WTC11 (cell line): ENCODE measurements around the gene SLTM. TPM values are rescaled to one million over a fixed set of nuclear protein-coding genes. Genes with fewer than 3 reads are reported as not detected.
"Not testable (repeated sequence)": the region's sequence is repeated elsewhere in the genome, so short reads cannot be mapped to it uniquely, and the experiment has no call there.

Source experiments
- ATAC-seq: fragments of 200-7000 bp; cut with Tn5 transposase; 2 replicates; pipeline ENCODE4 v1.10.0; 2021; ENCODE audit warnings: mild to moderate bottlenecking, moderate library complexity
- CTCF ChIA-PET: fragments of 300-600 bp; sonication (Branson Sonifier 250); formaldehyde crosslinking; loops from one replicate; lab custom pipeline; 2021; ENCODE audit warnings: antibody characterized with exemption; lab: Charles Lee
- POLR2A ChIA-PET: fragments of 350-600 bp; sonication (Branson Sonifier 250); formaldehyde crosslinking; loops from one replicate; lab custom pipeline; 2021; ENCODE audit warnings: antibody characterized with exemption; lab: Charles Lee
- DNase-seq: peaks from one replicate; pipeline ENCODE4 v3.0.0; 2021; ENCODE audit warnings: low spot score
- H3K27ac Mint-ChIP-seq: 2 replicates; pipeline ENCODE4 v1.8.0; 2021; ENCODE audit warnings: mixed read lengths
- H3K27me3 Mint-ChIP-seq: 2 replicates; pipeline ENCODE4 v1.8.0; 2021; ENCODE audit warnings: low read depth, mild to moderate bottlenecking, moderate library complexity, mixed read lengths
- H3K36me3 Mint-ChIP-seq: 2 replicates; pipeline ENCODE4 v1.8.0; 2021; ENCODE audit warnings: mixed read lengths
- H3K4me1 Mint-ChIP-seq: 2 replicates; pipeline ENCODE4 v1.8.0; 2022; ENCODE audit warnings: mixed read lengths
- H3K4me3 Mint-ChIP-seq: 2 replicates; pipeline ENCODE4 v1.8.0; 2021; ENCODE audit warnings: mild to moderate bottlenecking, moderate library complexity, mixed read lengths
- H3K9me3 Mint-ChIP-seq: 2 replicates; pipeline ENCODE4 v1.8.0; 2021; ENCODE audit warnings: mixed read lengths
- ARID4B ChIP-seq: sonication (generic); formaldehyde crosslinking; IDR thresholded peaks from 2 replicates; pipeline ENCODE4 v1.8.0; 2023; ENCODE audit warnings: missing genetic modification reagents, mild to moderate bottlenecking, borderline replicate concordance
- CREM ChIP-seq: sonication (generic); formaldehyde crosslinking; IDR thresholded peaks from 2 replicates; pipeline ENCODE4 v1.8.1; 2022; ENCODE audit warnings: mild to moderate bottlenecking, missing genetic modification reagents, moderate library complexity
- GABPB1 ChIP-seq: sonication (generic); formaldehyde crosslinking; IDR thresholded peaks from 2 replicates; pipeline ENCODE4 v1.8.1; 2023; ENCODE audit warnings: mild to moderate bottlenecking, missing genetic modification reagents
- MYBL2 ChIP-seq: sonication (generic); formaldehyde crosslinking; IDR thresholded peaks from 2 replicates; pipeline ENCODE4 v1.8.1; 2023; ENCODE audit warnings: mild to moderate bottlenecking, moderate library complexity, missing genetic modification reagents
- SMAD3 ChIP-seq: sonication (generic); formaldehyde crosslinking; IDR thresholded peaks from 2 replicates; pipeline ENCODE4 v1.8.0; 2022; ENCODE audit warnings: missing genetic modification reagents, mild to moderate bottlenecking, borderline replicate concordance
- ZNF138 ChIP-seq: sonication (generic); formaldehyde crosslinking; conservative IDR thresholded peaks from 2 replicates; pipeline ENCODE4 v1.8.1; 2022; ENCODE audit warnings: mild to moderate bottlenecking, moderate library complexity, missing genetic modification reagents
- ZNF317 ChIP-seq: sonication (generic); formaldehyde crosslinking; IDR thresholded peaks from 2 replicates; pipeline ENCODE4 v1.8.1; 2023; ENCODE audit warnings: low read depth, mild to moderate bottlenecking, moderate library complexity, missing genetic modification reagents, borderline replicate concordance
- ZSCAN18 ChIP-seq: fragments of 250-450 bp; sonication (Bioruptor Pico); IDR thresholded peaks from 2 replicates; pipeline ENCODE4 v2.1.2; 2022; ENCODE audit warnings: mild to moderate bottlenecking, moderate library complexity
- total RNA-seq: library from RNA; stranded (reverse); gene quantifications from 3 replicates; pipeline ENCODE4 v1.2.3, GENCODE V29; 2021
- TF ChIP-seq, protein P1 (sequence below): sonication (generic); formaldehyde crosslinking; IDR thresholded peaks from 2 replicates; pipeline ENCODE4 v1.8.0; 2022; ENCODE audit warnings: missing genetic modification reagents
- TF ChIP-seq, protein P2 (sequence below): sonication (generic); formaldehyde crosslinking; IDR thresholded peaks from 2 replicates; pipeline ENCODE4 v1.8.0; 2022; ENCODE audit warnings: mild to moderate bottlenecking, missing genetic modification reagents
- TF ChIP-seq, protein P3 (sequence below): sonication (generic); formaldehyde crosslinking; IDR thresholded peaks from 2 replicates; pipeline ENCODE4 v1.8.1; 2022; ENCODE audit warnings: mild to moderate bottlenecking, missing genetic modification reagents, moderate library complexity, borderline replicate concordance
- TF ChIP-seq, protein P4 (sequence below): fragments of 250-450 bp; sonication (Bioruptor Pico); IDR thresholded peaks from 2 replicates; pipeline ENCODE4 v1.9.0; 2021; ENCODE audit warnings: mild to moderate bottlenecking, borderline replicate concordance

Gene SLTM
- total RNA-seq, 1 experiment from 2014 or later = 126 TPM

DNA sequence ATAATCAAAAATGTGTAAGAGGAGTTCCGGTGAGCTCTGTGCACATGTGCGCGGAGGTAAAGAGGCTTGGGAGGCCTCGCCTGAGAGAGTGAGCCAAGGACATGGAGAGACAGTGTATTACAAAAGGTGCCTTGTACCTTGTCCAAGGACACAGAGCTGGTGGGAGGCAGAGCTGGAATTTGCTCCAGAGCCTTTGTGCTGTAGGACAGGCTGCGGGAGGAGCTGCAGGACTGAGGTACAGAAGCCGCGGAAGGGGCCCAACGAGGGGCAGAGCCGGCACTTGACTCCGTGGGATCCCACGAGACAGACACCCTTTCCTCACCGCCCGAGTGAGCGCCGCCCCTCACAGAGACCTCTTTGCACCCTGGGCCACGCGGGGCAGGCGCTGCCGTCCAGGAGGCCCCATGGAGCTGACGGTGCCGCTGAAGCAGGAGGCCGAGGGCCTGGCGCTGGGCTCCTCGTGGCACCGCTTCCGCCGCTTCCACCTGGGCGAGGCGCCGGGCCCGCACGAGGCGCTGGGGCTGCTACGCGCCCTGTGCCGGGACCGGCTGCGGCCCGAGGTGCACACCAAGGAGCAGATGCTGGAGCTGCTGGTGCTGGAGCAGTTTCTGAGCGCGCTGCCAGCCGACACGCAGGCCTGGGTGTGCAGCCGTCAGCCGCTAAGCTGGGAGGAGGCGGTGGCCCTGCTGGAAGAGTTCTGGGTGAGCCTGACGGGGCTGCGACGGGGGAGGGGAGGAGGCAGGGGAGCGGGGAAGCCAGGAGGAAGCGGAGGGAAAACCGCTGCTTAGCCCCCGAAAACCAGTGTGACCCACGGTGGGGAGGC lies 68.7 kb downstream of the SLTM start (continued):
- TF ChIP-seq, protein P1, sequence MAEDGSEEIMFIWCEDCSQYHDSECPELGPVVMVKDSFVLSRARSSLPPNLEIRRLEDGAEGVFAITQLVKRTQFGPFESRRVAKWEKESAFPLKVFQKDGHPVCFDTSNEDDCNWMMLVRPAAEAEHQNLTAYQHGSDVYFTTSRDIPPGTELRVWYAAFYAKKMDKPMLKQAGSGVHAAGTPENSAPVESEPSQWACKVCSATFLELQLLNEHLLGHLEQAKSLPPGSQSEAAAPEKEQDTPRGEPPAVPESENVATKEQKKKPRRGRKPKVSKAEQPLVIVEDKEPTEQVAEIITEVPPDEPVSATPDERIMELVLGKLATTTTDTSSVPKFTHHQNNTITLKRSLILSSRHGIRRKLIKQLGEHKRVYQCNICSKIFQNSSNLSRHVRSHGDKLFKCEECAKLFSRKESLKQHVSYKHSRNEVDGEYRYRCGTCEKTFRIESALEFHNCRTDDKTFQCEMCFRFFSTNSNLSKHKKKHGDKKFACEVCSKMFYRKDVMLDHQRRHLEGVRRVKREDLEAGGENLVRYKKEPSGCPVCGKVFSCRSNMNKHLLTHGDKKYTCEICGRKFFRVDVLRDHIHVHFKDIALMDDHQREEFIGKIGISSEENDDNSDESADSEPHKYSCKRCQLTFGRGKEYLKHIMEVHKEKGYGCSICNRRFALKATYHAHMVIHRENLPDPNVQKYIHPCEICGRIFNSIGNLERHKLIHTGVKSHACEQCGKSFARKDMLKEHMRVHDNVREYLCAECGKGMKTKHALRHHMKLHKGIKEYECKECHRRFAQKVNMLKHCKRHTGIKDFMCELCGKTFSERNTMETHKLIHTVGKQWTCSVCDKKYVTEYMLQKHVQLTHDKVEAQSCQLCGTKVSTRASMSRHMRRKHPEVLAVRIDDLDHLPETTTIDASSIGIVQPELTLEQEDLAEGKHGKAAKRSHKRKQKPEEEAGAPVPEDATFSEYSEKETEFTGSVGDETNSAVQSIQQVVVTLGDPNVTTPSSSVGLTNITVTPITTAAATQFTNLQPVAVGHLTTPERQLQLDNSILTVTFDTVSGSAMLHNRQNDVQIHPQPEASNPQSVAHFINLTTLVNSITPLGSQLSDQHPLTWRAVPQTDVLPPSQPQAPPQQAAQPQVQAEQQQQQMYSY (CRISPR knock-in tag) = no peak
- TF ChIP-seq ZNF317 (peak; percentile 64; the same call in 1 of the 2 replicates), ARID4B (CRISPR knock-in tag) (0 out of 2 replicates have a peak, but pooled peaks have one; percentile 75), SMAD3 (CRISPR knock-in tag) (no peak), CREM (CRISPR knock-in tag) (0 out of 2 replicates have a peak, but pooled peaks have one; percentile 38)
- TF ChIP-seq, protein P2, sequence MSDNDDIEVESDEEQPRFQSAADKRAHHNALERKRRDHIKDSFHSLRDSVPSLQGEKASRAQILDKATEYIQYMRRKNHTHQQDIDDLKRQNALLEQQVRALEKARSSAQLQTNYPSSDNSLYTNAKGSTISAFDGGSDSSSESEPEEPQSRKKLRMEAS (CRISPR knock-in tag) = peak; percentile 96

- H3K4me3 Mint-ChIP-seq = no peak overlapping the region
- TF ChIP-seq, protein P3, sequence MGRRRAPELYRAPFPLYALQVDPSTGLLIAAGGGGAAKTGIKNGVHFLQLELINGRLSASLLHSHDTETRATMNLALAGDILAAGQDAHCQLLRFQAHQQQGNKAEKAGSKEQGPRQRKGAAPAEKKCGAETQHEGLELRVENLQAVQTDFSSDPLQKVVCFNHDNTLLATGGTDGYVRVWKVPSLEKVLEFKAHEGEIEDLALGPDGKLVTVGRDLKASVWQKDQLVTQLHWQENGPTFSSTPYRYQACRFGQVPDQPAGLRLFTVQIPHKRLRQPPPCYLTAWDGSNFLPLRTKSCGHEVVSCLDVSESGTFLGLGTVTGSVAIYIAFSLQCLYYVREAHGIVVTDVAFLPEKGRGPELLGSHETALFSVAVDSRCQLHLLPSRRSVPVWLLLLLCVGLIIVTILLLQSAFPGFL (CRISPR knock-in tag) = no peak
- no peak for TF ChIP-seq GABPB1
- TF ChIP-seq, all 79 proteins: peak for 0
- Mint-ChIP-seq H3K27me3 (peaks cover 15% of the 10 kb centered on the region), H3K36me3 (peaks cover 4% of the 10 kb centered on the region), H3K9me3 (peaks cover 2% of the 10 kb centered on the region), H3K27ac (no peak overlapping the region), H3K4me1 (peaks cover 9% of the 10 kb centered on the region)
- DNase-seq (no peak), ATAC-seq (no peak)
- ChIA-PET CTCF (interaction anchor here (0.8 kb wide), 1 partner anchor 23 kb away, joined by 3 read pairs; no protein-coding TSS in a partner anchor), POLR2A (no interaction called here)
Observed at GRCh38 chr15:58862326-58862725, 71.2 kb downstream of the SLTM start.

DNA sequence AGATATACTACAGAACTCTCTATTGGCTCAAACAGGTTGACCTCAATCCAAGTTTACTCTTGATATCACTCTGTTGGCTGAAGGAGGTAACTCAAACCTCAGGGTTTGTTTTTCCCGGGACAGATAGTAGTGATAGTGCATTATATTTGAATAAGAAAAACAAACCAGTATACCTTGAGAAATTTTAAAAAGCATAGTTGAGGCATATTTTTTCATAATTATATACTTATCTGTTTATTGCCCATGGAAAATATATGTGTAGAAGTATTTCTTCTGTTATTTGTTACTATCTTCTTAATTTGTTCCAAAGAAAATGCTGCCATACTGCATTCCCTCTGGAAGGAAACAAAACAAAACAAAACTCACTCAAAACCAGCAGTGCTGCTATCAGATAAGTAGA lies 76.9 kb downstream of the SLTM start:
- H3K27me3 Mint-ChIP-seq = not testable (repeated sequence)

DNA sequence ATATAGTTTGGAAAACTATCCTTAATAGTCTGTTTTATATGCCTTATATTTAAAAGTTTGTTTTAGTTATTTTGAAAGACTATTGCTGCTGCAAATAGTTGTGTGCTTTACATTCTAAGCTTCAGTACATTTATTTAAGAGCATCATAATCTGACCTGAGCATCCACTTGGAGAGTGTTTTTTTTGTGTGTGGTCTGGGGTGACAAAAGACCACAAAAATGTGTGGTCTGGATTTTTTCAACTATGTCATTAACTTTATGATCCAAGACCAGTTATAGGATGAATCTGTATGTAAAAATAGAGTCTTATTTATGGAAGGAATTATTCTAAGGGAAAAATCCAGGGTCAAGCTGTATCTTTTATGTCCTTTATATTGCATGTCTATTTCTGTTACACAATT lies 77.4 kb downstream of the SLTM start:
- DNase-seq (no peak), ATAC-seq (no peak)
- H3K4me1 Mint-ChIP-seq = no peaks in the 10 kb centered on the region
- no peaks in the 10 kb centered on the region for H3K36me3 Mint-ChIP-seq
- H3K9me3 Mint-ChIP-seq = no peaks in the 10 kb centered on the region
- ChIA-PET CTCF (no interaction called here), POLR2A (no interaction called here)
- H3K4me3 Mint-ChIP-seq = no peak overlapping the region
- H3K27ac Mint-ChIP-seq = no peak overlapping the region
- H3K27me3 Mint-ChIP-seq = no peaks in the 10 kb centered on the region
- TF ChIP-seq SMAD3 (CRISPR knock-in tag) = no peak
- TF ChIP-seq ZNF138 (CRISPR knock-in tag) = no peak
- no peak for TF ChIP-seq MYBL2
- no peak for TF ChIP-seq ZSCAN18 (CRISPR knock-in tag)
- TF ChIP-seq, protein P4, sequence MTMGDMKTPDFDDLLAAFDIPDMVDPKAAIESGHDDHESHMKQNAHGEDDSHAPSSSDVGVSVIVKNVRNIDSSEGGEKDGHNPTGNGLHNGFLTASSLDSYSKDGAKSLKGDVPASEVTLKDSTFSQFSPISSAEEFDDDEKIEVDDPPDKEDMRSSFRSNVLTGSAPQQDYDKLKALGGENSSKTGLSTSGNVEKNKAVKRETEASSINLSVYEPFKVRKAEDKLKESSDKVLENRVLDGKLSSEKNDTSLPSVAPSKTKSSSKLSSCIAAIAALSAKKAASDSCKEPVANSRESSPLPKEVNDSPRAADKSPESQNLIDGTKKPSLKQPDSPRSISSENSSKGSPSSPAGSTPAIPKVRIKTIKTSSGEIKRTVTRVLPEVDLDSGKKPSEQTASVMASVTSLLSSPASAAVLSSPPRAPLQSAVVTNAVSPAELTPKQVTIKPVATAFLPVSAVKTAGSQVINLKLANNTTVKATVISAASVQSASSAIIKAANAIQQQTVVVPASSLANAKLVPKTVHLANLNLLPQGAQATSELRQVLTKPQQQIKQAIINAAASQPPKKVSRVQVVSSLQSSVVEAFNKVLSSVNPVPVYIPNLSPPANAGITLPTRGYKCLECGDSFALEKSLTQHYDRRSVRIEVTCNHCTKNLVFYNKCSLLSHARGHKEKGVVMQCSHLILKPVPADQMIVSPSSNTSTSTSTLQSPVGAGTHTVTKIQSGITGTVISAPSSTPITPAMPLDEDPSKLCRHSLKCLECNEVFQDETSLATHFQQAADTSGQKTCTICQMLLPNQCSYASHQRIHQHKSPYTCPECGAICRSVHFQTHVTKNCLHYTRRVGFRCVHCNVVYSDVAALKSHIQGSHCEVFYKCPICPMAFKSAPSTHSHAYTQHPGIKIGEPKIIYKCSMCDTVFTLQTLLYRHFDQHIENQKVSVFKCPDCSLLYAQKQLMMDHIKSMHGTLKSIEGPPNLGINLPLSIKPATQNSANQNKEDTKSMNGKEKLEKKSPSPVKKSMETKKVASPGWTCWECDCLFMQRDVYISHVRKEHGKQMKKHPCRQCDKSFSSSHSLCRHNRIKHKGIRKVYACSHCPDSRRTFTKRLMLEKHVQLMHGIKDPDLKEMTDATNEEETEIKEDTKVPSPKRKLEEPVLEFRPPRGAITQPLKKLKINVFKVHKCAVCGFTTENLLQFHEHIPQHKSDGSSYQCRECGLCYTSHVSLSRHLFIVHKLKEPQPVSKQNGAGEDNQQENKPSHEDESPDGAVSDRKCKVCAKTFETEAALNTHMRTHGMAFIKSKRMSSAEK (CRISPR knock-in tag) = no peak

More for the DNA sequence above, 76.9 kb downstream of the SLTM start:
- H3K4me1 Mint-ChIP-seq, ATAC-seq, DNase-seq, H3K9me3 Mint-ChIP-seq, H3K36me3 Mint-ChIP-seq, POLR2A ChIA-PET, H3K27ac Mint-ChIP-seq, CTCF ChIA-PET, H3K4me3 Mint-ChIP-seq: not testable (repeated sequence)
